Ishikawa (cell line): Measurements from ENCODE around the gene MRPL43.

Experiments
- CEBPB ChIP-seq: IDR thresholded peaks from 2 replicates; pipeline ENCODE4 v1.6.1; 2012
- CREB1 ChIP-seq: IDR thresholded peaks from 2 replicates; pipeline ENCODE4 v1.6.1; 2012; ENCODE audit warnings: low read depth
- EGR1 ChIP-seq: IDR thresholded peaks from 2 replicates; pipeline ENCODE4 v1.6.1; 2012
- EP300 ChIP-seq: IDR thresholded peaks from 2 replicates; pipeline ENCODE4 v1.6.1; 2012; ENCODE audit warnings: borderline replicate concordance
- FOXM1 ChIP-seq: IDR thresholded peaks from 2 replicates; pipeline ENCODE4 v1.6.1; 2012; ENCODE audit warnings: low read depth, borderline replicate concordance
- MAX ChIP-seq: IDR thresholded peaks from 2 replicates; pipeline ENCODE4 v1.6.1; 2012
- NFIC ChIP-seq: IDR thresholded peaks from 2 replicates; pipeline ENCODE4 v1.6.1; 2012
- RAD21 ChIP-seq: IDR thresholded peaks from 2 replicates; pipeline ENCODE4 v1.6.1; 2012; ENCODE audit warnings: low read depth
- REST ChIP-seq: IDR thresholded peaks from 2 replicates; pipeline ENCODE4 v1.6.1; 2012; ENCODE audit warnings: low read depth, mild to moderate bottlenecking
- TAF1 ChIP-seq: IDR thresholded peaks from 2 replicates; pipeline ENCODE4 v1.6.1; 2012; ENCODE audit warnings: low read depth, mild to moderate bottlenecking
- TCF12 ChIP-seq: IDR thresholded peaks from 2 replicates; pipeline ENCODE4 v1.6.1; 2012; ENCODE audit warnings: low read depth
- TEAD4 ChIP-seq: IDR thresholded peaks from 2 replicates; pipeline ENCODE4 v1.6.1; 2012
- USF1 ChIP-seq: IDR thresholded peaks from 2 replicates; pipeline ENCODE4 v1.6.1; 2012
- YY1 ChIP-seq: IDR thresholded peaks from 2 replicates; pipeline ENCODE4 v1.6.1; 2012; ENCODE audit warnings: low read depth
- ZBTB7A ChIP-seq: IDR thresholded peaks from 2 replicates; pipeline ENCODE4 v1.6.1; 2012; ENCODE audit warnings: low read depth

The MRPL43 gene

GRCh38 chr10:101018118-101018599, 30.9 kb upstream of the MRPL43 start:
- TF ChIP-seq RAD21 (no peak), CEBPB (no peak), REST (no peak), TAF1 (no peak), EGR1 (no peak), USF1 (no peak), YY1 (no peak), FOXM1 (no peak), ZBTB7A (no peak), NFIC (no peak), MAX (no peak), TCF12 (no peak), CREB1 (no peak), EP300 (no peak), TEAD4 (no peak)

- no peak for TF ChIP-seq YY1
- no peak for TF ChIP-seq USF1
- TF ChIP-seq CEBPB: no peak
- no peak for TF ChIP-seq NFIC
- no peak for TF ChIP-seq CREB1
- no peak for TF ChIP-seq TCF12
- no peak for TF ChIP-seq EGR1
These were observed 29.5 kb upstream of the MRPL43 start for GRCh38 chr10:101016814-101017213.

GRCh38 chr10:101015582-101015973, 28.3 kb upstream of the MRPL43 start:
- TF ChIP-seq FOXM1 (no peak), MAX (no peak), EGR1 (no peak), EP300 (no peak), NFIC (no peak), RAD21 (no peak), YY1 (no peak), CEBPB (no peak)

- TF ChIP-seq USF1 (no peak), ZBTB7A (no peak), NFIC (peak; percentile 25; the same call in 1 of the 2 replicates)
These were observed 27.8 kb upstream of the MRPL43 start for GRCh38 chr10:101014966-101015581.

GRCh38 chr10:101014230-101014884, 27.1 kb upstream of the MRPL43 start:
- TF ChIP-seq TAF1 (no peak), YY1 (no peak), TCF12 (no peak), RAD21 (peak; percentile 94), TEAD4 (no peak), FOXM1 (no peak), REST (no peak), EP300 (no peak), MAX (0 out of 2 replicates have a peak, but pooled peaks have one; percentile 13)
